ENCODE data around the gene IER3IP1. TPM values are rescaled to one million over a fixed set of nuclear protein-coding genes. Genes with fewer than 3 reads are reported as not detected.

Gene IER3IP1
- total and polyA plus RNA-seq, 2 of the 4 experiments (the other 2 are of a cell fraction), result 7.0 to 11.7 TPM

GRCh38 chr18:47172476-47172875, 3.7 kb downstream of the IER3IP1 start:
- WGBS, 2 experiments (ENCODE audit: extremely low coverage in 2 of 2, insufficient read length in 1 of 2), result no CpG with 5 or more reads among the region's 2 CpGs
- no peak overlapping the region for H3K4me2 ChIP-seq (ENCODE audit: low read depth, low read length)
- no peak overlapping the region for H3K14ac ChIP-seq (replicated peaks; ENCODE audit: low read depth, low read length)
- CTCF ChIA-PET, result no interaction called here
- peaks cover 13 to 33% of the 10 kb centered on the region in 2 experiments for H3K79me1 ChIP-seq (ENCODE audit: low read depth in 1 of 2, low read length in 2 of 2)
- no peak overlapping the region for H2BK15ac ChIP-seq (ENCODE audit: low read depth, low read length)
- H3K27ac ChIP-seq (ENCODE audit: insufficient read depth, low read length), result no peak overlapping the region
- peaks cover 8% of the 10 kb centered on the region for H3K9me1 ChIP-seq (ENCODE audit: insufficient read depth, low read length)
- TF ChIP-seq BHLHE40 (IDR thresholded peaks at IDR 0.05; ENCODE audit: low read depth, low read length), result no peak
- no peak for TF ChIP-seq RFX5 (IDR thresholded peaks at IDR 0.05; ENCODE audit: low read depth, low read length)
- TF ChIP-seq CHD1 (IDR thresholded peaks at IDR 0.05; ENCODE audit: low read depth, low read length), result no peak
- no peak for TF ChIP-seq CEBPB (IDR thresholded peaks at IDR 0.05; ENCODE audit: low read depth, low read length)
- no peak for TF ChIP-seq SMC3 (IDR thresholded peaks at IDR 0.05; ENCODE audit: low read depth, low read length)
- no peak for TF ChIP-seq USF2 (IDR thresholded peaks at IDR 0.05; ENCODE audit: low read depth, low read length)
- TF ChIP-seq, protein P1, sequence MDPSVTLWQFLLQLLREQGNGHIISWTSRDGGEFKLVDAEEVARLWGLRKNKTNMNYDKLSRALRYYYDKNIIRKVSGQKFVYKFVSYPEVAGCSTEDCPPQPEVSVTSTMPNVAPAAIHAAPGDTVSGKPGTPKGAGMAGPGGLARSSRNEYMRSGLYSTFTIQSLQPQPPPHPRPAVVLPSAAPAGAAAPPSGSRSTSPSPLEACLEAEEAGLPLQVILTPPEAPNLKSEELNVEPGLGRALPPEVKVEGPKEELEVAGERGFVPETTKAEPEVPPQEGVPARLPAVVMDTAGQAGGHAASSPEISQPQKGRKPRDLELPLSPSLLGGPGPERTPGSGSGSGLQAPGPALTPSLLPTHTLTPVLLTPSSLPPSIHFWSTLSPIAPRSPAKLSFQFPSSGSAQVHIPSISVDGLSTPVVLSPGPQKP (IDR thresholded peaks at IDR 0.05; ENCODE audit: borderline replicate concordance, low read depth, low read length), result no peak
- no peak for TF ChIP-seq NFE2L2 (IDR thresholded peaks at IDR 0.05; ENCODE audit: low read depth, low read length)
- H3K18ac ChIP-seq (ENCODE audit: low read depth, low read length), result no peak overlapping the region
- no peak overlapping the region for H2BK20ac ChIP-seq (ENCODE audit: low read depth, low read length)
- peak; percentile 35 for DNase-seq
- ATAC-seq (ENCODE audit: low read depth), result no peak
- no peak overlapping the region for H3K4me3 ChIP-seq (ENCODE audit: insufficient read depth, low read depth, low read length)
- no peaks in the 10 kb centered on the region; the same call in 1 of the 2 replicates for H3K36me3 ChIP-seq (ENCODE audit: control insufficient read depth, insufficient read depth, low read length)
- intact Hi-C loops (cut with micrococcal nuclease), result no loop called here
- no peak overlapping the region for H2AFZ ChIP-seq (replicated peaks; ENCODE audit: low read length, poor library complexity)
- H3K4ac ChIP-seq (ENCODE audit: low read depth, low read length), result no peak overlapping the region
- POLR2A ChIA-PET (ENCODE audit: unreplicated experiment), result no interaction called here
- H3K23ac ChIP-seq (ENCODE audit: low read depth, low read length), result no peak overlapping the region
- in situ Hi-C loops (cut with MboI; ENCODE audit: low sequenced_read_pairs), result no loop called here
- no peak overlapping the region for H4K91ac ChIP-seq (ENCODE audit: insufficient read depth, low read depth, low read length)
- H2BK120ac ChIP-seq (ENCODE audit: low read depth, low read length), result no peak overlapping the region
- no peak overlapping the region for H2AK5ac ChIP-seq (ENCODE audit: low read depth, low read length)
- no peak overlapping the region for H4K8ac ChIP-seq (ENCODE audit: low read depth in 2 of 2, low read length in 2 of 2)
- no peak overlapping the region for H3K9ac ChIP-seq (ENCODE audit: low read depth, low read length)
- H4K20me1 ChIP-seq (ENCODE audit: insufficient read depth, low read length), result peaks cover 41% of the 10 kb centered on the region
- H2AK9ac ChIP-seq (replicated peaks; ENCODE audit: low read depth, low read length, poor library complexity), result no peak overlapping the region
- no peaks in the 10 kb centered on the region for H3K27me3 ChIP-seq (ENCODE audit: control insufficient read depth, insufficient read depth, low read length)
- H4K5ac ChIP-seq (ENCODE audit: low read depth, low read length), result no peak overlapping the region
- no peak overlapping the region for H2BK5ac ChIP-seq (ENCODE audit: low read depth, low read length, poor library complexity, severe bottlenecking)
- H3K56ac ChIP-seq (ENCODE audit: extremely low read depth, insufficient read depth, low read length), result no peak overlapping the region
- dilution Hi-C loops (cut with HindIII; ENCODE audit: low sequenced_read_pairs, unreplicated experiment), result no loop called here
- H3K9me3 ChIP-seq (ENCODE audit: control insufficient read depth, insufficient read depth, low read length), result no peaks in the 10 kb centered on the region
- H3K4me1 ChIP-seq (ENCODE audit: control insufficient read depth, insufficient read depth, low read length), result peaks cover 4% of the 10 kb centered on the region
- no TSS peak for BruUV-seq (replicated peaks)

Measured in IMR-90 (cell line).